ENCODE results near the gene CSF2. TPM values are rescaled to one million over a fixed set of nuclear protein-coding genes. Genes with fewer than 3 reads are reported as not detected.

The CSF2 gene
- total RNA-seq, 1 experiment from 2014 or later, result not detected

DNA sequence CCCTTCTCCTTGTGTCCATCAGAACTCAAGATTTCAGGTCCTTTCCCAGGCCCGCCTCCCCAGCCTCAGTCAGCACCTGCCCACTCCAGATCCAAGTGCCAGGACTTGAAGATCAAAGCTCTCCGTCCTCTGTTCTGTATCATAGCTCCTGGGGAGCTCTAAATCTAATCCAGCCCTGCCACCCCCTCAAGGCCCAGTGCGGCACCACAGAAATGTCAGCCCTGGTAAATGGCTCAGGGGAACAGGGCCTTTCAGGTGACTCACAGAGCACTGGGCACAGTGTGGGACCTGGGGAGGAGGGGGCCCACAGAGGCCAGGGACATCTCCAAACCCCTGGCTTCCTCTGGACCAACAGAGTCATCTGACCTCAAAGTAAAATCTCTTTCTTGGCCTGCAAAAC is 6.0 kb downstream of the CSF2 start:
- in situ Hi-C loops (cut with HindIII; ENCODE audit: low pct_unique_long_range_greater_than_20kb, low sequenced_read_pairs), result no loop called here
- no peak for DNase-seq (ENCODE audit: low read depth)

GRCh38 chr5:132080595-132080994 is 7.0 kb downstream of the CSF2 start:
- DNase-seq (ENCODE audit: low read depth), result no peak
- in situ Hi-C loops (cut with HindIII; ENCODE audit: low pct_unique_long_range_greater_than_20kb, low sequenced_read_pairs), result no loop called here

GRCh38 chr5:132081458-132081857 is 7.9 kb downstream of the CSF2 start:
- in situ Hi-C loops (cut with HindIII; ENCODE audit: low pct_unique_long_range_greater_than_20kb, low sequenced_read_pairs), result no loop called here
- DNase-seq (ENCODE audit: low read depth), result no peak

GRCh38 chr5:132082329-132083023 is 8.9 kb downstream of the CSF2 start:
- DNase-seq (ENCODE audit: low read depth), result no peak
- in situ Hi-C loops (cut with HindIII; ENCODE audit: low pct_unique_long_range_greater_than_20kb, low sequenced_read_pairs), result no loop called here

GRCh38 chr5:132083071-132083678 is 9.6 kb downstream of the CSF2 start:
- DNase-seq (ENCODE audit: low read depth), result no peak
- in situ Hi-C loops (cut with HindIII; ENCODE audit: low pct_unique_long_range_greater_than_20kb, low sequenced_read_pairs), result no loop called here

- no peak for DNase-seq (ENCODE audit: low read depth)
- in situ Hi-C loops (cut with HindIII; ENCODE audit: low pct_unique_long_range_greater_than_20kb, low sequenced_read_pairs), result no loop called here
Measured at GRCh38 chr5:132085686-132086085, 12.1 kb downstream of the CSF2 start.

GRCh38 chr5:132086277-132086794 is 12.7 kb downstream of the CSF2 start:
- peak; percentile 62 for DNase-seq (ENCODE audit: low read depth)
- in situ Hi-C loops (cut with HindIII; ENCODE audit: low pct_unique_long_range_greater_than_20kb, low sequenced_read_pairs), result no loop called here

- DNase-seq (ENCODE audit: low read depth), result no peak
- in situ Hi-C loops (cut with HindIII; ENCODE audit: low pct_unique_long_range_greater_than_20kb, low sequenced_read_pairs), result no loop called here
Measured at GRCh38 chr5:132087176-132087575, 13.6 kb downstream of the CSF2 start.

DNA sequence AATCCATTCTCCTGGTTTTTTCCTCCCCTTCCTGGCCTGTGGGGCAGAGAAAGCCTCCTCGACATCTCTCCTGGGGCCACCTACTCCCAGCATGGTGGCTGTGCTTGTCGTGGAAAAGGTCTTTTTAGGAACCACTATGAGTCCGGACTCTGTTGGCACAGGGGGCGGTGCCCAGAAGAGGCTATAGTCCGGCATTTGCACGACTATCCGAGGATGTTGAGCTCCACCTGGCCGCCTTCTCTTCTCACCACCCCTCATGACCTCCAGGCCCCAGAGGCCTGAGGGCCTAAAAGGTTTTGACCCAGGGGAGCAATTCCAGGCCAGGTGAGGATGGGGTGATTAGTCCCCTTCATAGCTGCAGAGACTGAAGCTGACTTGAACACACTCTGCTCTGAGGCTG is 14.1 kb downstream of the CSF2 start:
- in situ Hi-C loops (cut with HindIII; ENCODE audit: low pct_unique_long_range_greater_than_20kb, low sequenced_read_pairs), result no loop called here
- no peak for DNase-seq (ENCODE audit: low read depth)

DNA sequence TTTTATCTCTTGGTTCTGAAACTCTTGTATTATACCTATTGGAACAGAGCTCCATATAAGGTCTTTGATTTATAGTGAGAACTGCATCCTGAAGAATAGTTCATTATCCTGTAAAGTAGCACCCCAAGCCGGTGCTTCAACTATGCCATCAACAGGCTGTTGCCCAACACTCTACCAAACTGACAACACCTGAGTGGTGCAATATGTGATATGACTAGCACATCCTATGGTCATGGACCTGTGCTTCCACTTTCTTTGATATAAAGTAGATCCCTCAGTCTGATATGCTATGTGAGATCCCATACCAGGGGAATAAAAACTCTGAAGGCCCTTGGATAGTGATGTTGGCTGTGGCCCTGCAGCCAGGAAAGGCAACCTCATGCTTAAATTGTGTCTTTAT is 15.8 kb downstream of the CSF2 start:
- in situ Hi-C loops (cut with HindIII; ENCODE audit: low pct_unique_long_range_greater_than_20kb, low sequenced_read_pairs), result no loop called here
- DNase-seq (ENCODE audit: low read depth), result no peak

GRCh38 chr5:132090107-132090506 is 16.5 kb downstream of the CSF2 start:
- DNase-seq (ENCODE audit: low read depth), result peak; percentile 51
- in situ Hi-C loops (cut with HindIII; ENCODE audit: low pct_unique_long_range_greater_than_20kb, low sequenced_read_pairs), result no loop called here

GRCh38 chr5:132093271-132093670 is 19.7 kb downstream of the CSF2 start:
- DNase-seq (ENCODE audit: low read depth), result no peak
- in situ Hi-C loops (cut with HindIII; ENCODE audit: low pct_unique_long_range_greater_than_20kb, low sequenced_read_pairs), result no loop called here

DNA sequence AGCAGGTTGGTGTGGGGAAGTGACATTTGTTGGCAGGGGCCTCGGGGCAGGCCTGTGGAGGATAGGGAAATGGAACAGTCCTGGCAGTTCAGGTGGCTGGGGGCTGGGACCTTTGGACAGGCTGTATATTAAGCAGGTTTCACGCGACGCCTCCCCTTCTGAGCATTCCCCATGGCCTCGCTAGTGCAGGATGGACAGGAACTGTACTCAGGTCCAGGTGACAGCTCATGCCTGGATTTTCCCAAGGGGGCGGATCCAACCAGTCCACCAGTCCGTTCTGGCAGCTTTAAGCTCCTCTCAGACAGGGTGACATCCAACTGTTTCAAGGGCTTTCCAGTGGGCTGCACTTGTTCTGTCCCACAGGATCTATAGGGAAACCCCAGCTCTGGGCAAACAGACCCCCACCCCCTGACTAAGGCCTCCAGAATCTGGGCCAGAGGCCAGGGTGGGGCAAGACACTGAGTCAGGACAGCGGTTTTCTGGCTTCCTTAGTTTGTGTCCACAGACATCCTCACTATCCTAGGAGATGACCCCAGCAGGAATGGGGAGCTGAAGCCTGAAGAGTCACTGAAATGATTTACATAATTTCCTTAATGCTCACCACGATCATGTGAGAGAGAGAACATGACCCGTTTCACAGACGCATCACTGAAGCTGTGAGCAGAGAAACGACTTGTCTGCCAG is 20.9 kb downstream of the CSF2 start:
- DNase-seq (ENCODE audit: low read depth), result peak; percentile 96

DNA sequence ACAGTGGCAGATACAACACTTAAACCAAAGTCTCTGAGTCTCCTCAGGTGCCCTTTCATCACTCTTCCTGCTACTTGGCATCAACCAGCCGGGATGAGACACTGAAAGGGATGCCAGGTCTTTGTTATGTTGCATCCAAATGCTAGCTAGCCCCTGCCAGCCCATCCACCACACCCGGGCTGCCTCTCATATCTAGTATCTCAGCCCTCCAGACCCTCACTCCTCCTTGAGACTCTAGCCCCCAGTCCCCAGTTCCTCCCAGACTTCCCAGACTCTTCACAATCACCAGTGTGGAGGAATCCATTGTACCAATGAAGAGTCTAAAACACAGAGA is 21.5 kb downstream of the CSF2 start:
- no peak for DNase-seq (ENCODE audit: low read depth)
- in situ Hi-C loops (cut with HindIII; ENCODE audit: low pct_unique_long_range_greater_than_20kb, low sequenced_read_pairs), result no loop called here

More for the DNA sequence above, 20.9 kb downstream of the CSF2 start:
- in situ Hi-C loops (cut with HindIII; ENCODE audit: low pct_unique_long_range_greater_than_20kb, low sequenced_read_pairs), result no loop called here

DNA sequence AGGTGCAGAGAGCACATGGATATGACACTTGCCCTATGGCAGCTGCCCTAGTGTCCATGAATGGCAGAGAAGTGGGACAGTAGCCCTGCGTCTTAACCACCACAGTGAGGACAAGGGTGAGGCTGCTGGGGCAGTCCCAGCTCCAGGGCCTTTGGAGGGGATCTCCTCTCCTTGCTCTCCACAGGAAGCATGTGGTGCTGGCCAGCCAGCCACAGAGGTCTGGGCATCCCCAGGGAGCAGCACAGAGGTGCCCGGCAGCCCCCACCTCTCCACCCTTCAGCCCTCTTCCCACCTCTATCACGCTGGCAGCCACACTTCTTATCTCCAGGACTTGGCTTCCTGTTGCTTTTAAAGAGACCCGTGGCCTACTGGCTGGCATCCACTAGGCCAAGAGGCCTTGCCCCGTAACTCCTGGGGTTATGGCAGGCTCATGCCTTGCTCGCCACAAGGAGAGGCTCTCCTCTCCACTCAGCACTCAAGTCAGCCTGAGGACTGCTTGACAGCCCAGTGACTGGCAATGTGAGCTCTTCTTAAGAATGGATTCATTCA is 21.9 kb downstream of the CSF2 start:
- in situ Hi-C loops (cut with HindIII; ENCODE audit: low pct_unique_long_range_greater_than_20kb, low sequenced_read_pairs), result no loop called here
- no peak for DNase-seq (ENCODE audit: low read depth)

GRCh38 chr5:132096904-132097303 is 23.3 kb downstream of the CSF2 start:
- no peak for DNase-seq (ENCODE audit: low read depth)
- in situ Hi-C loops (cut with HindIII; ENCODE audit: low pct_unique_long_range_greater_than_20kb, low sequenced_read_pairs), result no loop called here

DNA sequence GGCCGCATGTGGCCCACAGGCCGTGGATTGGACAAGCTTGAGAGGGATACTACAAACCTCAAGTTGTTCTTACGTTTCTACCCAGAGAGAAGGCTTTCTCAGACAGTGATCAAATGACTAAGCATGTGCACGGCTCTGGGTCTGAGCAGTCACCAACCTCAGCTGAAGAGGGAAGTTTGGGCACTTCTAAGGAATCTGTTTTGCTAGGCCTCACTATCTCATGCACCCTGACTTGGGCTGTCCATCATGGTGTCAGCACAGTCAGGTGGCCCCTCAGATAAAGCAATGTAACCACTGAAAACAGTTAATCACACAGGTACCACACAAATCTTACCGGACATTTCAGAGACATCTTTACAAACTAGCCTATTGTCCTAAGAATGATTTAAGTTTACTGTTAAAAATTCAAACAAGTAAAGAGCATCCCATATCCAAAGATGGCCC is 24.6 kb downstream of the CSF2 start:
- no peak for DNase-seq (ENCODE audit: low read depth)
- in situ Hi-C loops (cut with HindIII; ENCODE audit: low pct_unique_long_range_greater_than_20kb, low sequenced_read_pairs), result no loop called here

DNA sequence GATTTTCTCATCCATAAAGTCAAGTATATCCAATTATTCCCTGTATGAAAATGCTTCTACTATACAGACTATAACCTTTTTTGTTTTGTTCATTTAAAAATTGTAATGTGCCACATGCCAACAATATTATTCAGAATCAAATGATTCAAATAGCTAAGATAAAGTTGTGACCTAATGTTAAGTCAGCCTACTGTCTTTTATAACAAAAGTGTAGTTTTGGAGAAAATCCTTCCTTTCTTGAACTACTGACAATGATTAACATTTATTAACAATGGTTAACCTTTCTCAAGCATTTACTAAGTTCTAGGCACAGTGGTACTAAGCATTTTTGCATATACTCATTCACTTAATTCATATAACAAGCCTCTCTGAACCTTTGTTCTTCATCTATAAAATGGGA is 25.0 kb downstream of the CSF2 start:
- in situ Hi-C loops (cut with HindIII; ENCODE audit: low pct_unique_long_range_greater_than_20kb, low sequenced_read_pairs), result no loop called here
- no peak for DNase-seq (ENCODE audit: low read depth)

- DNase-seq (ENCODE audit: low read depth), result no peak
- in situ Hi-C loops (cut with HindIII; ENCODE audit: low pct_unique_long_range_greater_than_20kb, low sequenced_read_pairs), result no loop called here
Measured at GRCh38 chr5:132099076-132099748, 25.6 kb downstream of the CSF2 start.

All from Caki2 (cell line).